Endothelial cell of umbilical vein (primary cell): ENCODE measurements around the gene HSF2BP. TPM values are rescaled to one million over a fixed set of nuclear protein-coding genes. Genes with fewer than 3 reads are reported as not detected.

Experiments used
- BruUV-seq: library from RNA; stranded (reverse); fragments of 400-500 nt; replicated peaks from 2 replicates; lab custom pipeline; 2021; lab: Mats Ljungman, UMichigan
- CTCF ChIA-PET: fragments of 300-600, 350-600 bp; sonication (Branson Sonifier 250); formaldehyde crosslinking; loops from one replicate; lab custom pipeline; 2021; ENCODE audit warnings: antibody characterized with exemption, inconsistent platforms; lab: Charles Lee
- POLR2A ChIA-PET: fragments of 300-600, 350-600 bp; sonication (Branson Sonifier 250); formaldehyde crosslinking; loops from one replicate; lab custom pipeline; 2021; ENCODE audit warnings: antibody characterized with exemption, inconsistent platforms; lab: Charles Lee
- DNase-seq: peaks from one replicate; pipeline ENCODE4 v3.0.0-alpha.2; 2011; ENCODE audit warnings: low read depth, low spot score
- FAIRE-seq: peaks from 2 replicates; lab custom pipeline; 2011; peaks lifted over from hg19 to GRCh38; lab: Jason Lieb, UNC
- H2AFZ ChIP-seq: 2 replicates; pipeline ENCODE4 v1.6.0; 2012; ENCODE audit warnings: low read depth, low read length, control low read depth, inconsistent platforms
- H3K27ac ChIP-seq: 2 replicates; pipeline ENCODE4 v1.5.1; 2011; ENCODE audit warnings: low read depth, mild to moderate bottlenecking, control low read depth, low read length, moderate library complexity; ENCODE audit not compliant: insufficient read depth
- H3K27me3 ChIP-seq, 2 experiments: 2 replicates each; pipeline versions ENCODE4 v1.6.0 to v1.6.1; 2011; ENCODE audit warnings: low read length in 2 of 2, mixed read lengths in 1 of 2; ENCODE audit not compliant: control insufficient read depth in 2 of 2, insufficient read depth in 2 of 2
- H3K36me3 ChIP-seq, 2 experiments: 2 replicates in 1 of 2; 3 replicates in 1 of 2; pipeline ENCODE4 v1.5.1; 2011; ENCODE audit warnings: low read length in 2 of 2, mild to moderate bottlenecking in 1 of 2, moderate library complexity in 1 of 2; ENCODE audit not compliant: control insufficient read depth in 2 of 2, insufficient read depth in 2 of 2; ENCODE audit errors: extremely low read depth in 1 of 2
- H3K4me1 ChIP-seq: 3 replicates; pipeline ENCODE4 v1.5.1; 2011; ENCODE audit warnings: mild to moderate bottlenecking, low read length; ENCODE audit not compliant: control insufficient read depth, insufficient read depth; ENCODE audit errors: extremely low read depth
- H3K4me2 ChIP-seq: 2 replicates; pipeline ENCODE4 v1.6.1; 2011; ENCODE audit warnings: low read length, control low read depth, mixed read lengths; ENCODE audit not compliant: insufficient read depth
- H3K4me3 ChIP-seq, 3 experiments: fragments of 200-600 bp in 1 of 3; sonication (generic), shearing (Covaris generic) in 1 of 3; replicated peaks in 1 of 3; 2 replicates each; pipeline ENCODE4 v1.5.1; 2011 to 2016; ENCODE audit warnings: control low read depth in 3 of 3, low read length in 3 of 3, mild to moderate bottlenecking in 2 of 3, inconsistent platforms in 1 of 3, low read depth in 1 of 3, moderate library complexity in 1 of 3; ENCODE audit not compliant: insufficient read depth in 1 of 3
- H3K79me2 ChIP-seq: 2 replicates; pipeline ENCODE4 v1.6.0; 2012; ENCODE audit warnings: low read length, inconsistent platforms; ENCODE audit not compliant: control insufficient read depth, insufficient read depth
- H3K9ac ChIP-seq: replicated peaks from 2 replicates; pipeline ENCODE3; 2011; ENCODE audit warnings: low read length, control low read depth; ENCODE audit not compliant: insufficient read depth; ENCODE audit errors: extremely low read depth
- H3K9me1 ChIP-seq: replicated peaks from 3 replicates; pipeline ENCODE4 v1.6.0; 2011; ENCODE audit warnings: mild to moderate bottlenecking, low read length; ENCODE audit not compliant: control insufficient read depth, insufficient read depth; ENCODE audit errors: extremely low read depth
- H3K9me3 ChIP-seq: replicated peaks from 2 replicates; pipeline ENCODE4 v1.5.1; 2012; ENCODE audit warnings: low read length, inconsistent platforms; ENCODE audit not compliant: control insufficient read depth, insufficient read depth
- H4K20me1 ChIP-seq: replicated peaks from 2 replicates; pipeline ENCODE3; 2011; ENCODE audit warnings: mild to moderate bottlenecking, low read length; ENCODE audit not compliant: control insufficient read depth, insufficient read depth; ENCODE audit errors: extremely low read depth
- EZH2 ChIP-seq: IDR thresholded peaks from 2 replicates; pipeline ENCODE4 v1.6.1; 2012; ENCODE audit warnings: borderline replicate concordance, low read depth, mild to moderate bottlenecking, moderate library complexity, low read length, inconsistent platforms; ENCODE audit not compliant: severe bottlenecking
- FOS ChIP-seq: IDR thresholded peaks from 2 replicates; pipeline ENCODE4 v1.6.1; 2011; ENCODE audit warnings: mild to moderate bottlenecking, low read length, moderate library complexity, borderline replicate concordance; ENCODE audit not compliant: insufficient read depth
- GATA2 ChIP-seq: IDR thresholded peaks from 2 replicates; pipeline ENCODE4 v1.7.0; 2011; ENCODE audit warnings: low read depth, mild to moderate bottlenecking, moderate library complexity, mixed read lengths, low read length; ENCODE audit not compliant: insufficient read length, insufficient read depth
- JUN ChIP-seq: IDR thresholded peaks from 2 replicates; pipeline ENCODE4 v1.6.1; 2011; ENCODE audit warnings: borderline replicate concordance, low read depth; ENCODE audit not compliant: insufficient read length, insufficient read depth
- MAX ChIP-seq: IDR thresholded peaks from 2 replicates; pipeline ENCODE4 v1.6.1; 2011; ENCODE audit not compliant: insufficient read depth, insufficient read length
- MYC ChIP-seq: IDR thresholded peaks from one replicate; pipeline ENCODE4 v1.6.1; 2011; ENCODE audit warnings: mild to moderate bottlenecking, low read depth, low read length
- POLR2A ChIP-seq: IDR thresholded peaks from 2 replicates; pipeline ENCODE4 v1.6.1; 2012; ENCODE audit warnings: low read depth, mild to moderate bottlenecking, control low read depth, low read length
- POLR2AphosphoS5 ChIP-seq: IDR thresholded peaks from 2 replicates; pipeline ENCODE4 v1.6.1; 2012; ENCODE audit warnings: low read depth, mild to moderate bottlenecking, control low read depth, low read length, moderate library complexity; ENCODE audit not compliant: insufficient read depth
- dilution Hi-C: fragments of 300-500 bp; cut with MboI; formaldehyde crosslinking; loops from one replicate; pipeline ENCODE4 v1.15.0; 2019; ENCODE audit warnings: low sequenced_read_pairs; ENCODE audit not compliant: extremely low pct_ligation_motif_present
- intact Hi-C: fragments of 100-400 bp; cut with micrococcal nuclease; formaldehyde crosslinking; loops from one replicate; pipeline ENCODE4 v1.10.0; 2022
- polyA plus RNA-seq, 4 experiments: library from polyadenylated mRNA; depleted of rRNA in 3 of 4; stranded (reverse) in 3 of 4; unstranded in 1 of 4; fragments of >200 nt; gene quantifications; 2 replicates each; pipeline versions ENCODE4 v1.2.1 to v1.2.3, GENCODE V29; 2011 to 2012; ENCODE audit warnings: missing spikeins in 1 of 4
- total RNA-seq: library from RNA; stranded (reverse); gene quantifications from 2 replicates; pipeline ENCODE4 v1.2.3, GENCODE V29; 2021
- TF ChIP-seq, protein P1 (sequence below), 2 donors: IDR thresholded peaks; 1 replicate in 1 of 2; 2 replicates in 1 of 2; pipeline ENCODE4 v1.5.1; 2011; ENCODE audit warnings: low read length in 2 of 2, mild to moderate bottlenecking in 2 of 2, moderate library complexity in 2 of 2, control low read depth in 1 of 2, inconsistent platforms in 1 of 2, low read depth in 1 of 2; ENCODE audit not compliant: insufficient read depth in 1 of 2; ENCODE audit errors: extremely low read depth in 1 of 2

Gene HSF2BP
- total and polyA plus RNA-seq, 2 donors (not counting 3 experiments of a cell fraction or from before 2014, with no cell fraction given) = 0.41 to 0.55 TPM

GRCh38 chr21:43697758-43698643 is 38.7 kb upstream of the HSF2BP start:
- BruUV-seq = no TSS peak
- intact Hi-C loops = no loop called here

More at GRCh38 chr21:43697758-43698643, 38.7 kb upstream of the HSF2BP start:
- Histone ChIP-seq H3K27me3 (no peaks in the 10 kb centered on the region), H3K4me1 (no peaks in the 10 kb centered on the region), H4K20me1 (no peaks in the 10 kb centered on the region), H3K27ac (no peak overlapping the region), H3K9ac (no peak overlapping the region), H3K4me2 (no peak overlapping the region), H3K79me2 (no peaks in the 10 kb centered on the region), H3K9me1 (no peaks in the 10 kb centered on the region), H3K36me3 (peaks cover 2 to 13% of the 10 kb centered on the region in 2 experiments), H3K4me3 (no peak overlapping the region), H3K9me3 (no peaks in the 10 kb centered on the region), H2AFZ (no peak overlapping the region)
- ChIA-PET CTCF (no interaction called here), POLR2A (no interaction called here)
- no peak for DNase-seq
- FAIRE-seq = no peak
- dilution Hi-C loops = no loop called here
- no peak for TF ChIP-seq POLR2AphosphoS5
- TF ChIP-seq MAX = no peak
- TF ChIP-seq, protein P1, sequence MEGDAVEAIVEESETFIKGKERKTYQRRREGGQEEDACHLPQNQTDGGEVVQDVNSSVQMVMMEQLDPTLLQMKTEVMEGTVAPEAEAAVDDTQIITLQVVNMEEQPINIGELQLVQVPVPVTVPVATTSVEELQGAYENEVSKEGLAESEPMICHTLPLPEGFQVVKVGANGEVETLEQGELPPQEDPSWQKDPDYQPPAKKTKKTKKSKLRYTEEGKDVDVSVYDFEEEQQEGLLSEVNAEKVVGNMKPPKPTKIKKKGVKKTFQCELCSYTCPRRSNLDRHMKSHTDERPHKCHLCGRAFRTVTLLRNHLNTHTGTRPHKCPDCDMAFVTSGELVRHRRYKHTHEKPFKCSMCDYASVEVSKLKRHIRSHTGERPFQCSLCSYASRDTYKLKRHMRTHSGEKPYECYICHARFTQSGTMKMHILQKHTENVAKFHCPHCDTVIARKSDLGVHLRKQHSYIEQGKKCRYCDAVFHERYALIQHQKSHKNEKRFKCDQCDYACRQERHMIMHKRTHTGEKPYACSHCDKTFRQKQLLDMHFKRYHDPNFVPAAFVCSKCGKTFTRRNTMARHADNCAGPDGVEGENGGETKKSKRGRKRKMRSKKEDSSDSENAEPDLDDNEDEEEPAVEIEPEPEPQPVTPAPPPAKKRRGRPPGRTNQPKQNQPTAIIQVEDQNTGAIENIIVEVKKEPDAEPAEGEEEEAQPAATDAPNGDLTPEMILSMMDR (IDR thresholded peaks at IDR 0.05; ENCODE audit: extremely low read depth in 1 of 2, insufficient read depth in 1 of 2, low read depth in 1 of 2, low read length in 2 of 2) = no peak
- no peak for TF ChIP-seq GATA2
- no peak for TF ChIP-seq JUN
- no peak for TF ChIP-seq FOS
- TF ChIP-seq POLR2A = no peak
- TF ChIP-seq MYC = no peak
- TF ChIP-seq EZH2 = no peak
